ENCODE results near the gene FLNB. TPM values are rescaled to one million over a fixed set of nuclear protein-coding genes. Genes with fewer than 3 reads are reported as not detected.

FLNB gene
- total RNA-seq, 2 donors from 2014 or later: 37.6 to 59.6 TPM

DNA sequence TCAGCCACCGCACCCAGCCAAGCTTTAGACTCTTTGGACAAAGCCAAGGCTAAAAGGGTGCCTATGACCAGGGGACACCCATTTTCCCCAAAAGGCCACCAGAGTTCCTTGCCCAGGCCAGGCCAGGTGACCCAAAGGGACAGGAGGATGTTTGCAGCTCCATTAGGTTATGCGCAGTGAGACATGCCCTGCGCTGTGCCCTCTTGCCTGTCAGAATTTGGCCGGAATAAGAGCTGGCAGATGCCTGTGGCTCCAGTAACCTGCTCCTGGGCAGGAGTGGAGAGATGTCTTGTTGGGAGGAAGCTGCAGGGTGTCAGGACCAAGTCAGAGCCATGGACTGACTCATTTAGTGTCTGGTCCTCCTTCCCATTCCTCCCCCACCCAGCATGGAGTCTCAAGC lies 182.1 kb downstream of the FLNB start:
- Histone ChIP-seq H3K4me3 (no peak overlapping the region), H3K9me3 (no peaks in the 10 kb centered on the region), H3K36me3 (no peaks in the 10 kb centered on the region), H3K4me1 (peaks cover 0 to 13% of the 10 kb centered on the region in 2 donors), H3K27ac (no peak overlapping the region), H3K27me3 (no peaks in the 10 kb centered on the region)
- DNase-seq (ENCODE audit: low spot score): no peak
- TF ChIP-seq, protein P1, sequence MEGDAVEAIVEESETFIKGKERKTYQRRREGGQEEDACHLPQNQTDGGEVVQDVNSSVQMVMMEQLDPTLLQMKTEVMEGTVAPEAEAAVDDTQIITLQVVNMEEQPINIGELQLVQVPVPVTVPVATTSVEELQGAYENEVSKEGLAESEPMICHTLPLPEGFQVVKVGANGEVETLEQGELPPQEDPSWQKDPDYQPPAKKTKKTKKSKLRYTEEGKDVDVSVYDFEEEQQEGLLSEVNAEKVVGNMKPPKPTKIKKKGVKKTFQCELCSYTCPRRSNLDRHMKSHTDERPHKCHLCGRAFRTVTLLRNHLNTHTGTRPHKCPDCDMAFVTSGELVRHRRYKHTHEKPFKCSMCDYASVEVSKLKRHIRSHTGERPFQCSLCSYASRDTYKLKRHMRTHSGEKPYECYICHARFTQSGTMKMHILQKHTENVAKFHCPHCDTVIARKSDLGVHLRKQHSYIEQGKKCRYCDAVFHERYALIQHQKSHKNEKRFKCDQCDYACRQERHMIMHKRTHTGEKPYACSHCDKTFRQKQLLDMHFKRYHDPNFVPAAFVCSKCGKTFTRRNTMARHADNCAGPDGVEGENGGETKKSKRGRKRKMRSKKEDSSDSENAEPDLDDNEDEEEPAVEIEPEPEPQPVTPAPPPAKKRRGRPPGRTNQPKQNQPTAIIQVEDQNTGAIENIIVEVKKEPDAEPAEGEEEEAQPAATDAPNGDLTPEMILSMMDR (IDR thresholded peaks at IDR 0.05): no peak

DNA sequence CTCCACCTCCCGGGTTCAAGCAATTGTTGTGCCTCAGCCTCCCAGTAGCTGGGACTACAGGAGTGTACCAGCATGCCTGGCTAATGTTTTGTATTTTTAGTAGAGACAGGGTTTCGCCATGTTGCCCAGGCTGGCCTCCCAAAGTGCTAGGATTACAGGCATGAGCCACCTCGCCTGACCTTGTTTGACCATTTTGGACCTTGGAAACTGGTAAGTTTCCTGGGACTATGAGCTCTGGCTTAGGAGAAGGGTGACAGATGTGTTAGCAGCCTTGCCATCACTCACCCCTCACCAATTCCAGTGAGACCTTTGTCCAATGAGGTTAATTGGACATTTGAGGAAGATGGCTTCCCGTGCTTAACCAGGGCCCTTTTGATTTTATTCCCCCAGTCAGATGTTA lies 182.7 kb downstream of the FLNB start:
- TF ChIP-seq, protein P1 (IDR thresholded peaks at IDR 0.05): no peak
- Histone ChIP-seq H3K27me3 (no peaks in the 10 kb centered on the region), H3K27ac (no peak overlapping the region), H3K4me3 (no peak overlapping the region), H3K4me1 (peaks cover 0 to 13% of the 10 kb centered on the region in 2 donors), H3K9me3 (no peaks in the 10 kb centered on the region), H3K36me3 (no peaks in the 10 kb centered on the region)
- DNase-seq (ENCODE audit: low spot score): no peak

DNA sequence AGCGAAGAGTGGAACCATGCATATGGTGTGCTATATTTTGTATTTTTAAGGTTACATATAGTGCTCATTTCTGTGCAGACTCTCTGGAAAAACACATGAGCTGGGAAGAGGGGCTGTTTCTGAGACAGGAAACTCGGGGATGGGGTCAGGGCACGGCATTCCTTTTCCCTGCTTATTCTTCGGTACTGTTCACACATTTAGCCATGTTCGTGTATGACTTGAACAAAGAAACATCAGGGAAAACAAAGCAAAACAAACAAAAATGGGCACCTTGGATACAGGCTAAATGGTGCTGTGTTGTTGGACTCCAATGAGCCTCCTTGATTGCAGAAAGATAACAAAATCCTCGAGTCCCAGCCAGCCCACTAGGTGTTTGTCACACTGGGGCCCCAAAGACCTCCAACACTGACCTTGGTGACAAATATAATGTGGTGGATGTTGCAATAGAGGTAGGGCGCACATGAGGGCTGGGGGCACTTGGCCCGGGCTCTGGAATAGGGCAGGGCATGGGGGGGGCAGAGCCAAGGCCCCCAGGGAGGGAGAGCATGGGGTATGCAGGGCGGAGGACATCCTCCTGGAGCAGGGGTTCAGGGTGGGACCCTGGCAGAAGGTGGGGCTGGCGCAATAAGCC lies 183.3 kb downstream of the FLNB start:
- no peak for DNase-seq (ENCODE audit: low spot score)
- Histone ChIP-seq H3K27ac (no peak overlapping the region), H3K27me3 (no peaks in the 10 kb centered on the region), H3K4me1 (peaks cover 0 to 13% of the 10 kb centered on the region in 2 donors), H3K9me3 (no peaks in the 10 kb centered on the region), H3K4me3 (no peak overlapping the region), H3K36me3 (no peaks in the 10 kb centered on the region)
- TF ChIP-seq, protein P1 (IDR thresholded peaks at IDR 0.05): no peak

DNA sequence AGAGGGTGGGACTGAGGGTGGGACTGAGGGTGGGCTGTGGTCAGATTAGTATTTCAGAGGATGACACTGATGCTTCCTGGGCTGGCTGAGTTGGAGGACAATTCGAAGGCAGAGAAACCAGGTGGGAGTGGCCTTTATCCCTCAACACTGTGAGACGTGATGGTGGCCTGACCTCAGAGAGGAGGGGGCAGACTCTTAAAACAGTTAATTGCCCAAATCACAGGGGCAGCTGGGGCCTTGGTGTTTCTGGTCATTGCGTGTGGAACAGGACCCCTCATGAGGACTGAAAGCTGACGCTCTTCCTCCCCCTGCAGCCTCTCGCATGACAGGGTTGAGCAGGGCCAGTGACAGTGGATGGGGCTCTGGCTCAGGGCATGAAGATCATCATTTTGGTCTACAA lies 183.8 kb downstream of the FLNB start:
- H3K9me3 ChIP-seq: no peaks in the 10 kb centered on the region
- H3K27me3 ChIP-seq: no peaks in the 10 kb centered on the region
- no peak overlapping the region for H3K27ac ChIP-seq
- H3K4me1 ChIP-seq: peaks cover 0 to 13% of the 10 kb centered on the region in 2 donors
- H3K4me3 ChIP-seq: no peak overlapping the region
- TF ChIP-seq, protein P1 (IDR thresholded peaks at IDR 0.05): no peak
- no peaks in the 10 kb centered on the region for H3K36me3 ChIP-seq
- DNase-seq (ENCODE audit: low spot score): no peak

DNA sequence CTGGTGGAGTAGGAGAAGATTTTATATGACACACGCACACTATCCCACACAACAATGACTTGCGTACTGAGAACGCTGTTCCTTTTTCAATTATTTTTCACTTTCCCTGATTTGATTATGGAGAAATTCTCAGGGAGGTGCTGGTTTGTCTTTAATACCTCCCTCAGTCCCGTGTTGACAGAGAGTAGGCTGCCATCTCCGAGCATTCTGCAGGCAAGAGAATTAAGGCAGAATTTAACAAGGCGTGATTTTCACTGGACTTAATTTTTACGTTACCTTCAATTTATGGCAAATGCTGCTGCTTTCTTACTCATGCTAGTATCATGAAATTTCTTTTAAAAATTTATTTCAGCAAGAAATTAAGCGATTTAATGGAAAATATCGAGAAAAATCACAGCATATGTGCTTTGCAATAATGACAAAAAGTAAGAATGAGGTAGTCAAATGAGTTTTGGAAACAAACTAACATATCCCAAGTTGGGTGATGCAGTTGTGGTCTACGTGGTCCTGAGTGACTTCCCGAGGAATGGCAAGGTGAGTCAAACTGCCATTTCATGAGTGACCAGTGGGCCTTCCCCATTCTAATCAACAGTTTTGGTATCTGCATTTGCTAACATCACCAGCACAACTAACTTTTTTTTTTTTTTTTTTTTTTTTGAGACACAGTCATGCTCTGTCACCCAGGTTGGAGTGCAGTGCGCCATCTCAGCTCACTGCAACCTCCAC lies 185.6 kb downstream of the FLNB start:
- no peaks in the 10 kb centered on the region for H3K9me3 ChIP-seq
- no peaks in the 10 kb centered on the region for H3K36me3 ChIP-seq
- H3K27ac ChIP-seq: no peak overlapping the region
- H3K4me3 ChIP-seq: no peak overlapping the region
- H3K4me1 ChIP-seq: peaks cover 0 to 9% of the 10 kb centered on the region in 2 donors
- H3K27me3 ChIP-seq: no peaks in the 10 kb centered on the region
- TF ChIP-seq, protein P1 (IDR thresholded peaks at IDR 0.05): no peak
- no peak for DNase-seq (ENCODE audit: low spot score)

Data from right atrium auricular region (tissue), 2 donors.